Testis (tissue), 3 donors: ENCODE results near the gene ABHD16B. TPM values are rescaled to one million over a fixed set of nuclear protein-coding genes. Genes with fewer than 3 reads are reported as not detected.

Experiments
- DNase-seq: peaks from one replicate; pipeline ENCODE4 v3.0.0-alpha.2; 2019
- H3K27ac ChIP-seq, 2 donors: fragments of 200-600 bp; sonication (generic); one replicate each; pipeline ENCODE4 v1.5.1; 2019
- H3K27me3 ChIP-seq: fragments of 200-600 bp; sonication (generic); one replicate; pipeline ENCODE4 v1.5.1; 2019
- H3K36me3 ChIP-seq: fragments of 200-600 bp; sonication (generic); one replicate; pipeline ENCODE4 v1.5.1; 2017; ENCODE audit warnings: low read depth; ENCODE audit errors: missing control alignments
- H3K4me1 ChIP-seq: fragments of 200-600 bp; sonication (generic); one replicate; pipeline ENCODE4 v1.5.1; 2019
- H3K4me3 ChIP-seq, 2 donors: fragments of 200-600 bp; sonication (generic); one replicate each; pipeline ENCODE4 v1.5.1; 2017 to 2019
- H3K9me3 ChIP-seq: fragments of 200-600 bp; sonication (generic); one replicate; pipeline ENCODE4 v1.5.1; 2017
- CTCF ChIP-seq, 3 experiments: fragments of 450-650 bp in 2 of 3; fragments of 200-600 bp in 1 of 3; sonication (generic) in 1 of 3; IDR thresholded peaks; one replicate each; pipeline ENCODE4 v1.5.1; 2016 to 2019; ENCODE audit warnings: antibody characterized with exemption in 3 of 3, mild to moderate bottlenecking in 2 of 3, moderate library complexity in 1 of 3
- POLR2A ChIP-seq: fragments of 450-650 bp; IDR thresholded peaks from one replicate; pipeline ENCODE4 v1.6.1; 2017; ENCODE audit warnings: antibody characterized with exemption, mild to moderate bottlenecking, moderate library complexity
- WGBS, 2 donors: methylation state at CpG; one replicate each; pipeline ENCODE4 v1.1.5; 2018; 5-methylcytosine and 5-hydroxymethylcytosine counted together
- intact Hi-C: fragments of 100-400 bp; cut with DNase I; formaldehyde crosslinking; loops from one replicate; pipeline ENCODE4 v1.15.1; 2023; ENCODE audit warnings: low total_unique reads
- polyA plus RNA-seq: library from polyadenylated mRNA; stranded (reverse); fragments of 350-450 nt; fragmentation: Illumina TruSeq; extraction: RNeasy Lipid Tissue Mini Kit (QIAGEN cat#74804); gene quantifications from one replicate; pipeline ENCODE4 v1.2.3, GENCODE V29; 2014; ENCODE audit warnings: low read depth, low replicate concordance; ENCODE audit not compliant: insufficient read depth
- total RNA-seq, 2 donors: library from RNA; depleted of rRNA; stranded (reverse); fragments of >200 nt; gene quantifications; one replicate each; pipeline ENCODE4 v1.2.3, GENCODE V29; 2016

ABHD16B gene
- total and polyA plus RNA-seq, 3 donors from 2014 or later: 10.8 to 20.9 (median 13.8) TPM

DNA sequence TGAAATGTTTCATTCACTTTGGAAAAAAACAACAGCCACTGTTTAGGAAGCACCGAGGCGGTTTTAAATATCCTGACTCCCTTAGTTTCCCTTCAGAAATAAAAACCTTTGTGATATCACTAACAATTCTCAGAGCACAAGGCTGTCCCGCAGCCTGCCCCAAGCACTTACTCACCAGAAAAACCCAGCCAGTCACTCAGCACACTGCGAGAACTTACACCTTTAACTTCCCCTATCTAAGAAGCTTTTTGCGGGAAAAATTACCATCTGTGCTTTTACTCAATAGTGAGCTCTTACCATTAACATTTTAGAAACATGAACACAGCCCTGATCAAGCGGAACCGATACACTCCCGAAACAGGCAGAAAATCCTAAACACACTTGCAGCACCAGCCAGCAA is 39.5 kb upstream of the ABHD16B start:
- DNase-seq: no peak
- Histone ChIP-seq H3K9me3 (no peaks in the 10 kb centered on the region), H3K4me3 (no peak overlapping the region), H3K27ac (no peak overlapping the region), H3K36me3 (no peaks in the 10 kb centered on the region), H3K4me1 (peaks cover 10% of the 10 kb centered on the region), H3K27me3 (no peaks in the 10 kb centered on the region)
- 66 to 70% methylated on average over 8 of the region's 8 CpGs for WGBS, 2 donors
- TF ChIP-seq POLR2A: no peak
- no peak for TF ChIP-seq CTCF (IDR thresholded peaks at IDR 0.05)
- intact Hi-C loops: no loop called here

DNA sequence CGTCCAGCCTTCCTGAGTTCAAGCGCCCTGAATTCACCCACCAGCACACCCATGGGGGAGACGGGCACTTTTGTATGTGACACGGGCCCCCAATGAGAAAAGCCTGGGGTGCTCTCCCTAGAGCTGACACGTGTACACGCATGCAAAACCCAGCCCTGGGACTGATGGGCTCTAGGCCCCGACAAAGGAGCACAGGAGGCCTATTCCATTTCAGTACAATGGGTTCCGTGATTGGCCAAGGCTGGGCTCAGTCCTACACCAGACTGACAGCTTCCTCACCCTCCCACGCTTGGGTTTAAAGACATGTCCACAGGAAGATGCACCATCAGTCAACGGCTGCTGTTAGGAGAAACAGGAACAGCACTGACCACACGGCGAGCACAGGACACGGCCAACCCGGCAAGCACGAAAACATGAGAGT is 39.0 kb upstream of the ABHD16B start:
- peaks cover 10% of the 10 kb centered on the region for H3K4me1 ChIP-seq
- no peak for TF ChIP-seq POLR2A
- TF ChIP-seq CTCF (IDR thresholded peaks at IDR 0.05): no peak
- intact Hi-C loops: no loop called here
- no peak for DNase-seq
- H3K4me3 ChIP-seq: no peak overlapping the region
- H3K27ac ChIP-seq: no peak overlapping the region
- no peaks in the 10 kb centered on the region for H3K36me3 ChIP-seq
- H3K27me3 ChIP-seq: no peaks in the 10 kb centered on the region
- H3K9me3 ChIP-seq: no peaks in the 10 kb centered on the region
- 64 to 68% methylated on average over 15 of the region's 15 CpGs for WGBS, 2 donors

DNA sequence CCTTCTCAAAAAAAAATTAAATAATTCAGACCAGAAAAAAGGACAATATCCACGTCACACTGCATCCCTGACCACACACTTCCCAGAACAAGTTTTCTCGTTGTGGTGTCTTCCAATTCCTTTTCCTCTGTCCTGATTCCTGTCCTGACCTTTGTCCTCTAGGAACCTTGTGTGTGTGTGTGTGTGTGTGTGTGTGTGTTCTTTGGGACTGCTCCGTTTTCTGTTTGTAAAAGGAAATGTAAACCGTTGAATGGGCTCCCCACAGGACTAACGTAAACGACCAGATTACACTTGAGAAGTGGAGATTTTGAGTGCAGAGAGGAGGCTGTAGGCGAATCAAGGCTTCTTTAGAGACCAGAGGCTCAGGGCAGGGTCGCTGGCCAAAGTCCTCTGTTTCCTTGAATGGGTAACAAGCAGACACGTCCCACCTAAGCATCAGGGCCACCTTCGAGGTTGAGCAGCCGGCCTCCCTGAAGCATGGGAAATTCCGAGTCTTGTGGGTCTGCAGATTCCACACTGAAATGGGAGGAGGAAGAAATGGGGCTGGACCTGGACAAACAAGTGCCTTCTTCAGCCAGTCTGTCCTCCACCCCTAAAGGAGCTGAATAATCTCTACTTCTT is 37.5 kb upstream of the ABHD16B start:
- no peak for DNase-seq
- intact Hi-C loops: no loop called here
- Histone ChIP-seq H3K27ac (peak overlapping the region in 1 of 2 donors; percentile 41), H3K36me3 (no peaks in the 10 kb centered on the region), H3K9me3 (no peaks in the 10 kb centered on the region), H3K4me1 (peaks cover 16% of the 10 kb centered on the region), H3K27me3 (no peaks in the 10 kb centered on the region), H3K4me3 (no peak overlapping the region)
- no peak for TF ChIP-seq CTCF (IDR thresholded peaks at IDR 0.05)
- TF ChIP-seq POLR2A: no peak
- WGBS, 2 donors: 47 to 51% methylated on average over 12 of the region's 12 CpGs

GRCh38 chr20:63825331-63826118 is 35.8 kb upstream of the ABHD16B start:
- peaks cover 22% of the 10 kb centered on the region for H3K4me1 ChIP-seq
- no peak overlapping the region for H3K4me3 ChIP-seq
- WGBS, 2 donors: 74 to 77% methylated on average over 23 to 25 of the region's 25 CpGs
- H3K27me3 ChIP-seq: no peaks in the 10 kb centered on the region
- intact Hi-C loops: no loop called here
- TF ChIP-seq POLR2A (no peak), CTCF (IDR thresholded peaks at IDR 0.05) (no peak)
- peak overlapping the region in 1 of 2 donors; percentile 78 for H3K27ac ChIP-seq
- no peak for DNase-seq
- no peaks in the 10 kb centered on the region for H3K36me3 ChIP-seq
- no peaks in the 10 kb centered on the region for H3K9me3 ChIP-seq
